GM21447 (cell line): ENCODE measurements around the gene SRPX.

Source experiments
- ATAC-seq: cut with Tn5 transposase; IDR thresholded peaks from one replicate; pipeline ENCODE4 v1.9.1; 2021; ENCODE audit not compliant: unreplicated experiment

The SRPX gene

GRCh38 chrX:38220415-38221390 is at the start of gene SRPX:
SRPX (minus strand) TSS chrX:38220871; CDS start chrX:38220792, 79 bp downstream.
- no peak for ATAC-seq

DNA sequence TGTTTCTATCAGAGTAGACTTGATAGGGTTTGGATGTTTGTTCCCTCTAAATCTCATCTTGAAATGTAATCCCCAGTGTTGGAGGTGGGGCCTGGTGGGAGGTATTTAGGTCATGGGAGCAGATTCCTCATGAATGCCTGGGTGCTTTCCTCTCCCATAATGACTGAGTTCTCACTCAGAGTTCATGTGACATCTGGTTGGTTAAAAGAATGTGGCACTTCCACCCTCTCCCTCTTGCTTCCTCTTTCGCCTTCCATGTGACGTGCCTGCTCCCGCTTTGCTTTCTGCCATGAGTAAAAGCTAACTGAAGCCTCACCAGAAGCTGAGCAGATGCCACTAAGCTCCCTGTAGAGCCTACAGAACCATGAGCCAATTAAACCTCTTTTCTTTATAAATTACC is 47.3 kb upstream of the SRPX start:
- no peak for ATAC-seq

DNA sequence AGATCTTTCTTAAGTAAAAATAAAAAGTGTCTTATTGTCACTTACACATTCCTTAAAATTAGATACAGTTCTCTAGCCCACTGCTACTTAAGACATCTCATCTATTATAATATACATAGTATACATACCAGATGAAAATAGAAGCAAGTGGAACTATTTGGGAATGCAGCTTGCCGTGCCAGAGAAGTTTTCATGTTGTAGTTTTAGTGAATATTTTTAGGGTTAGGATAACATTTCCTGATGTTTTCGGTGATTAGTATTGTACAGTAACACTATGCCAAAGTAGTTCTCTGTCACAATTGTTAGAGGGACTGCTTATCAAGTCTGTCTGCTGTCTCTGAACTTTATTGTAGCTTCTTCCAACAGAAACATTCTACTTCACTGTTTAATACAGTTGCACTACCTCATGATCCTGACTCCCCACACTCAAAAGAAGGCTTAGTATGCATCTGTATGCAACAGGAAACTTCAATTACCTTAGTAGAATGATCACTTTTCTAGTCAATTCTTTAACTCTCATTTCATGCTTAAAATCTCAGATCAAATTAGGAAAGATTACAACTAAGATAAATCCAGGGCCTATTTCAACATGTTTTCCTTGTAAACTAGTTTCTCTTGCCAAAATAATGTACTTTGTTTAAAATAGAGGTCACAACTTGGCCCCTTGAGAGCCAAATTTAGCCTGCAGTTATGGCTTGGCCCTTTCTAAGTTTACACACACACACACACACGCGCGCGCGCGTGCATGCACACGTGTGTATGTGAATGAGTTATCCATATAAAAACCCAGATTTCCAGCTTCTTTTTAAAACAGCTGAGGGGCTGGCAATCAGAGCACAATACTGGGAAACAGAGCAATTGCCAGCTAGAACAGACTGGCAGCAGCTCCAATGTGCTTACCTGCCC is 42.3 kb upstream of the SRPX start:
- ATAC-seq, result no peak

GRCh38 chrX:38260231-38260630 is 39.6 kb upstream of the SRPX start:
- peak; percentile 65 for ATAC-seq

- no peak for ATAC-seq
Observed at GRCh38 chrX:38256019-38256418, 35.3 kb upstream of the SRPX start.

DNA sequence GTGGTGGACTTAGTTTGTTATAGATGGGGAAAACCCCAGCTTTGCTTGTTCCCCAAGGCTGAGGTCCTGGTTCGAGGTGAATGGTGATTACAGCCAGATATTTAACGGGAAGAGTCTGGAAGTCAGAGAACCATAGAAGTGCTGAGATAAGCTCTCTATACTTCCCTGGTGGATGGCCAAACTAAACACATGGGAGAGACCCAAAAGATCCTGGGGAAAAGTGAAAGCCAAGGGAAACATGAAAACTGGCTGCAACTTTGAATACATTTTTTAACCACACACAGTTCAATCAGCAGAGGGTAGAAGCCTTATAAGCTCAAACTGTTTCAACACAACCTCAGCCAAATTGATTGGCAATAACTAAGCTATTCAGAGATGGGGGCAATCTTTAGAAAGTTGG is 29.3 kb upstream of the SRPX start:
- no peak for ATAC-seq

- ATAC-seq, result no peak
Observed at GRCh38 chrX:38247051-38247450, 26.4 kb upstream of the SRPX start.

- no peak for ATAC-seq
Observed at GRCh38 chrX:38240541-38240940, 19.9 kb upstream of the SRPX start.

GRCh38 chrX:38236901-38237615 is 16.4 kb upstream of the SRPX start:
- no peak for ATAC-seq

DNA sequence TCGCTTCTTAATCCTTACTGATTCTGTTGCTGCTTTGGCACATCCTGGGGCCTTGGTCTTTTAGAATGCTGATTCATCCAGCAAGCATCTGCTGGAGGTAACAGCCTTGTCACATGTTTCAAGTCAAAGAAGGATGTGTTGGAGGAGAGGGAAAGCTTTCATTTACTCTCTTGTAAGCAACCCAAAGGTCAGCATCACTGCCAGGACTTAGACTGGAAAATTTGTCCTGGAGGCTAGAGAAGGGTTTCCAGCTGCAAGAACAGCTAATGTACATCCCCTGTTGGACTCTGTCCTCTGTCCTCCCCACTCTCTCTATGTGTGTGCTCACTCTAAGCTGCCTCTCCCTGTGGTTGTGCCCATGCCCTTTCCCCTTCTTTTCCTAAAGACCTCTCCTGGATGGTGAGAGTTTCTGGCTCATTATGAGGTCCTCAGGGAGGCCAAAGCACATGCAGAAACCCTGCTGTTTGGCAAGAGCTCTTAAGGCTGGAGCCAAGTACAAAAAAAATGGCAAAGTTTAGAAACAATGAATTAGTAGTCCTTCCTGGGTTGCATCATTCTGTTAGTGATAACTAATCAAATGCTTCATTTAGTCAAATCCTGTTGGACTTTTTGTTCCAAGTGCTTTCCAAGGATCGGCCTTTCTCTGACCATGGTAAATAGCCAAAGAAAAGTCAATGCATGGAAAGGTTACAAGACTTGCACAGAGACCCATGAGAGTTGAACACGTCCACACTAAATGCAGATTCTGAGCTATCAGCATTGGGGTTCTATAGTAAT is 13.4 kb upstream of the SRPX start:
- ATAC-seq, result no peak

DNA sequence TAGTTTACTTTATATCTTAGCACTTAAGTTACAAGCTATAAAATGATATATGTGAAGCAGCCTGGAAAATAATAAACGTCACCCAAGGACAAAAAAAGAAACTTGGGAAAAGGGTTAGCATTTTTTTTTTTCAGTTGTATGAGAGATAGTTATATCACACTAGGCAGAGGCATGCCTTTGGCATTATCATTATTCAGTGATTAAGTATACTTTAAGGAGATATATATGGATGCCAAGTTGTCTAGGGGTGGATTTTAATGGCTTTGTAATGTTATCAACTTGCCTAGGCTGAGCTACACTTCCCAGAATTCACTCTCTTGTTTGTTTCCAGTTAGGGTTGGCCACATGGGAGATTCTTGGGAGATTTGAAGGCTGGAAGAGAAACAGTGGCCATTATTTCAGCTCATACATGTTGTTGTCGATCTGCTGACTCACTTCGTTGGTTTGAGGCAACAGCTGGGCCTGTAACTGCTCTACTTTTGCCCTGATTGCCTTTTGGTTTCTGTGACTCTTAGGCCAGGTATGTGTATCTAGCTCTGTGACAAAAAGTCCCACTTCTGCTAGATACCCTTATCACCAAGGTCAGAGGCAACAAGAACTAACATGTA is 11.5 kb upstream of the SRPX start:
- ATAC-seq, result no peak

DNA sequence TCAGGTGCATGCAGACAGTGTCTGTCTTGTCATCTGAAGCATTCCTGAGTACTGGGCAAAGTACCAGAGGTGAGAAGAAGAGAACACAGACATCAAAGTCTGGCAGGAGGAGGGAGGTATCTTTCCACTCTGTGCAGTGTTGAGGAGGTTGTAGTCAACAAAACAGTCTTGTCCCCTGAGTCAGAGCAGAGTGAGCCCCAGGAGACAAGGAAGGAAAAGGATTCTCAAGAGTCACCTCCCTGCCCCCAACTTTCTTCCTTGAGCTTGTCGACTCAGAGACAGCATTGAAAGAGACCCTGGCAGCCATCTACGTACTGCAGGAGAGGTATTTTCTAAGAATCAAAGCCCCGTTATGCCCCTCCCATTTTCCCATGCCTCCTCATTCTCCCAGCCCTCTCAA is 4.4 kb upstream of the SRPX start:
- ATAC-seq, result no peak

DNA sequence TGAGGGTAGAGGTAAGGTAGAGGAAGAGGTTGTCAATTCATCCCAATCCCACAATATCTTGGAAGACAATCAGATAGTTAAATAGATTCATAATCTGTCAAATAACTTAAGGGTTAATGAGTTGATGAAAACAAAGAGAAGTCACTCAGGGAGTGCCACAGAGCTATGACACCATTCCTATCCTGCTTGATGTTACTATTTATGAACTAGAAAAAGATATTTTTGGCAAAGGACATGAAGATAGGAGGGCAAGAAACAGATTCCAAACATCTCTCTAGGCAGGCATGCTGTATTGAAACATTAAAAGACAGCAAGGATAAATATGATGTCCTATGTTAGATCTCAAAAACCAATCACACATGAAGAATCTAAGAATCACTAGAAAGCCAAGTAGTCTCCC is 3.5 kb upstream of the SRPX start:
- no peak for ATAC-seq

GRCh38 chrX:38221391-38221929 is 789 bp upstream of the SRPX start:
- no peak for ATAC-seq

DNA sequence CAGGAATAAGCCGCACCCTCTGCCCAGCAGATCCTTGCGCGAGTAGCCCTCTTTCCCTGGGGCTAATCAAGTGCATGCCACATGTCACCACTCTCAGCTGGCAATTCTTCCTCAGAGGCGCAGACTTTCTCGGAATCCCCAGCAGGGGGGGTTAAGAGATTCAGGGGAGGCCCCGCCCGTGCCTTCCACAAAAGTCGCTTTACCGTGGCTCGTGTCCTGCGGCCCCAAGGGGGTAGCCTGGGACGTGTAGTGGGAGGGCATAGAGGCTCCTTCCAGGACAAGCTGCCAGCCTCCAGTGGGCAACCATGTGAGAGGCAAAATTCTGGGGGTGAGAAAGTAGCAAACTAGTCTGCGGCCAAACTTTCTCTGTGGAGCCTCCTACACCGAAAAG is 652 bp downstream of the SRPX start:
- ATAC-seq, result no peak

DNA sequence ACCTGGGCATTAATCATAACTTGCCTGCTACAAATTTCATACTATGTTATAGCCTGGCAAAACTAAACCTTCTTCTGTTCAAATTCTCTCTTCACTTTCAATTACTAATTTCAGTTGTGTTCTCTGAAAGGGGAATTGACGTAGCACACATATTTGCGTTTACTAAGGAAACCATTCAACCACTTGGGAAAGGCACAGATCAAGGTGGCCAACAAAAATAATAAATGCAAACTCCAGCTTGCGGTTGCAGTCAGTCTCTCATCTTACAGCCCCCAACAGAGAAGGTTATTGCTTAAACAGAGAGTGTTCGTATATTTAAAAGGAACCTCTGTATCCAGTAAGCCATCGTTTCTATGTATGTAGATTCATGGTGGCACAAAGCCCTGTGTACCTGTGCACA is 4.0 kb downstream of the SRPX start:
- no peak for ATAC-seq

DNA sequence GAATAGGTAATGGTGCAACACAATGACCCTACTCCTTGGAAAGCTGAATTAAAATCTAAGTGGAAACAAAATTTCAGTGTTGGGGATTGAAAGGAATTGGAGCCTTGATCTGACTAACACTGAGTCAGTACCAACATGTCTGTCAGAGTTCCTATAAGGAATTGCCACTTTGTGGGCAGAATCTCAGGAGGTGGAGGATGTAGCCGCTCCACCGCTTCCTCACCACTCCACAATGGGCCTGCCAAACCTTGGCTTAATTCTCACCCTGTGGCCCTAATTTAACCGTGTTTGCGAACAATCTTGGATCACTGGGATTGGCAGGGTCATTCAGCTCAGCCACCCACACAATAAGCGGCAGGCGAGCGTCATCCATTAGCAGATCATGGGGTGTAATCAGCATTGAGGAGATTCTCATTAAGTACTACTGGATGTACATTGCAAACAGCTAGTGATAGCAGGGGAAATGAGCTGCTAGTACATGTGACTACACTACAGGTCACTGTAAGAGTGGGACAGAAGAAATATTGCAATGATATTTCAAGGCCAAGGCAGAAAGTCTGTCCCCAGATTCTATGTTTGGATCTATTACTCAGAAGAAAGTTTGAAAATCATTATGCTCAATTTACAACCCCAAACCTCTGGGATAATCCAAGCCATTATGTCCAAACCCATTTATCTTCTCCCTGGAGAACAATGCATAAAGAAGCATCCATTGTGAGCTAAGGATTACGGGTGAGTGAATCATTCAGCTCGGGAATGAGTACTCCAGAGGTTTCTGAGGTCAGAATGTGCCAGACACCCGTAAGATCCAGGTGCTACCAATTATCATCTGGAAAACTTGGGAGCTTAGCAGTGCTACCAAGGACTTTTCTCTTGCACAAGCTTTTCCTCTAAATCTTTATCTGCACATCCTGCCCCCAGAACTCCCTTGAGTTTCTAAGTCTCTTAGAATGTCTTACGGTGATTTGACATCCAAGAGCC is 5.8 kb downstream of the SRPX start:
- no peak for ATAC-seq

GRCh38 chrX:38214044-38214443 is 6.6 kb downstream of the SRPX start:
- no peak for ATAC-seq
